IMR-90 (cell line): ENCODE results near the gene ZC2HC1B. TPM values are rescaled to one million over a fixed set of nuclear protein-coding genes. Genes with fewer than 3 reads are reported as not detected.

Experiments used
- ATAC-seq: fragments of 200-7000 bp; cut with Tn5 transposase; 2 replicates; pipeline ENCODE4 v1.9.1; 2020; ENCODE audit warnings: low read depth, mild to moderate bottlenecking, moderate library complexity
- BruUV-seq: library from RNA; stranded (reverse); fragments of 400-500 nt; replicated peaks from 2 replicates; lab custom pipeline; 2021; lab: Mats Ljungman, UMichigan
- CTCF ChIA-PET: fragments of 300-600 bp; formaldehyde crosslinking; extraction: SDS; loops from one replicate; lab custom pipeline; 2021; ENCODE audit warnings: antibody characterized with exemption; lab: Yijun Ruan, JAX
- POLR2A ChIA-PET: fragments of 300-600 bp; sonication (Branson Sonifier 250); formaldehyde crosslinking; loops from one replicate; lab custom pipeline; 2022; ENCODE audit warnings: antibody characterized with exemption; ENCODE audit not compliant: unreplicated experiment; lab: Charles Lee
- DNase-seq: peaks from one replicate; pipeline ENCODE4 v3.0.0; 2013
- H2AFZ ChIP-seq: replicated peaks from 2 replicates; pipeline ENCODE3; 2013; ENCODE audit warnings: low read length, mild to moderate bottlenecking; ENCODE audit not compliant: poor library complexity
- H2AK5ac ChIP-seq: 2 replicates; pipeline ENCODE4 v1.6.1; 2013; ENCODE audit warnings: low read depth, low read length, inconsistent platforms
- H2AK9ac ChIP-seq: replicated peaks from 2 replicates; pipeline ENCODE3; 2013; ENCODE audit warnings: mild to moderate bottlenecking, low read depth, low read length, moderate library complexity; ENCODE audit not compliant: poor library complexity
- H2BK120ac ChIP-seq: 2 replicates; pipeline ENCODE4 v1.6.1; 2013; ENCODE audit warnings: low read depth, low read length, inconsistent platforms
- H2BK15ac ChIP-seq: 3 replicates; pipeline ENCODE4 v1.6.1; 2013; ENCODE audit warnings: low read depth, low read length, inconsistent platforms
- H2BK20ac ChIP-seq: 2 replicates; pipeline ENCODE4 v1.6.1; 2013; ENCODE audit warnings: low read depth, mild to moderate bottlenecking, inconsistent platforms, low read length, moderate library complexity
- H2BK5ac ChIP-seq: 2 replicates; pipeline ENCODE4 v1.6.1; 2013; ENCODE audit warnings: mild to moderate bottlenecking, low read depth, low read length, inconsistent platforms; ENCODE audit not compliant: poor library complexity, severe bottlenecking
- H3K14ac ChIP-seq: replicated peaks from 2 replicates; pipeline ENCODE4 v1.6.1; 2013; ENCODE audit warnings: low read depth, low read length, inconsistent platforms
- H3K18ac ChIP-seq: 2 replicates; pipeline ENCODE4 v1.6.1; 2013; ENCODE audit warnings: low read depth, low read length, control low read depth
- H3K23ac ChIP-seq: 2 replicates; pipeline ENCODE4 v1.6.1; 2013; ENCODE audit warnings: low read depth, low read length, inconsistent platforms
- H3K27ac ChIP-seq: 2 replicates; pipeline ENCODE4 v1.5.1; 2013; ENCODE audit warnings: mild to moderate bottlenecking, control low read depth, low read length; ENCODE audit not compliant: insufficient read depth
- H3K27me3 ChIP-seq: 2 replicates; pipeline ENCODE4 v1.6.1; 2013; ENCODE audit warnings: low read length; ENCODE audit not compliant: control insufficient read depth, insufficient read depth
- H3K36me3 ChIP-seq: 2 replicates; pipeline ENCODE4 v1.6.1; 2013; ENCODE audit warnings: low read length, mixed read lengths; ENCODE audit not compliant: control insufficient read depth, insufficient read depth
- H3K4ac ChIP-seq: 2 replicates; pipeline ENCODE4 v1.6.1; 2013; ENCODE audit warnings: low read depth, low read length, inconsistent platforms
- H3K4me1 ChIP-seq: 2 replicates; pipeline ENCODE4 v1.6.1; 2013; ENCODE audit warnings: low read length, mixed read lengths; ENCODE audit not compliant: control insufficient read depth, insufficient read depth
- H3K4me2 ChIP-seq: 2 replicates; pipeline ENCODE4 v1.6.1; 2013; ENCODE audit warnings: low read depth, mild to moderate bottlenecking, control low read depth, low read length, moderate library complexity
- H3K4me3 ChIP-seq: 2 replicates; pipeline ENCODE4 v1.5.1; 2013; ENCODE audit warnings: low read depth, mild to moderate bottlenecking, control low read depth, low read length, moderate library complexity; ENCODE audit not compliant: insufficient read depth
- H3K56ac ChIP-seq: 2 replicates; pipeline ENCODE4 v1.6.1; 2013; ENCODE audit warnings: low read length, inconsistent platforms; ENCODE audit not compliant: insufficient read depth; ENCODE audit errors: extremely low read depth
- H3K79me1 ChIP-seq, 2 experiments: 2 replicates each; pipeline ENCODE4 v1.6.1; 2013; ENCODE audit warnings: low read length in 2 of 2, inconsistent platforms in 1 of 2, low read depth in 1 of 2
- H3K9ac ChIP-seq: 2 replicates; pipeline ENCODE4 v1.6.1; 2013; ENCODE audit warnings: low read depth, low read length, control low read depth
- H3K9me1 ChIP-seq: 2 replicates; pipeline ENCODE4 v1.6.1; 2013; ENCODE audit warnings: low read length, inconsistent platforms; ENCODE audit not compliant: insufficient read depth
- H3K9me3 ChIP-seq: 2 replicates; pipeline ENCODE4 v1.6.1; 2013; ENCODE audit warnings: low read length; ENCODE audit not compliant: control insufficient read depth, insufficient read depth
- H4K20me1 ChIP-seq: 2 replicates; pipeline ENCODE4 v1.6.1; 2013; ENCODE audit warnings: low read length, inconsistent platforms; ENCODE audit not compliant: insufficient read depth
- H4K5ac ChIP-seq: 2 replicates; pipeline ENCODE4 v1.6.1; 2013; ENCODE audit warnings: mild to moderate bottlenecking, low read depth, low read length, control low read depth
- H4K8ac ChIP-seq, 2 experiments: 2 replicates each; pipeline ENCODE4 v1.6.1; 2013; ENCODE audit warnings: low read depth in 2 of 2, low read length in 2 of 2, control low read depth in 1 of 2, inconsistent platforms in 1 of 2
- H4K91ac ChIP-seq: 2 replicates; pipeline ENCODE4 v1.6.1; 2013; ENCODE audit warnings: low read depth, low read length, inconsistent platforms; ENCODE audit not compliant: insufficient read depth
- CEBPB ChIP-seq: IDR thresholded peaks from 2 replicates; pipeline ENCODE4 v1.6.1; 2012; ENCODE audit warnings: low read depth, low read length, improper control_type of control experiment
- CHD1 ChIP-seq: IDR thresholded peaks from 2 replicates; pipeline ENCODE4 v1.6.1; 2012; ENCODE audit warnings: low read depth, low read length, improper control_type of control experiment
- POLR2A ChIP-seq: IDR thresholded peaks from 2 replicates; pipeline ENCODE4 v1.6.1; 2012; ENCODE audit warnings: mild to moderate bottlenecking, low read depth, low read length
- RFX5 ChIP-seq: IDR thresholded peaks from 2 replicates; pipeline ENCODE4 v1.8.0; 2012; ENCODE audit warnings: low read depth, mild to moderate bottlenecking, low read length, moderate library complexity
- WGBS, 2 experiments: methylation state at CpG; one replicate each; pipeline versions ENCODE4 v1.1.5 to v1.1.7; 2013; ENCODE audit warnings: missing lambda C conversion rate in 2 of 2; ENCODE audit not compliant: insufficient read length in 1 of 2; ENCODE audit errors: extremely low coverage in 2 of 2; 5-methylcytosine and 5-hydroxymethylcytosine counted together
- dilution Hi-C: fragments of 300-500 bp; cut with HindIII; formaldehyde crosslinking; loops from one replicate; pipeline ENCODE4 v1.14.3; 2018; ENCODE audit warnings: low sequenced_read_pairs; ENCODE audit not compliant: unreplicated experiment
- in situ Hi-C: fragments of 300-500 bp; cut with MboI; formaldehyde crosslinking; loops from 3 replicates; pipeline ENCODE4 v1.14.3; 2019; ENCODE audit warnings: low sequenced_read_pairs, inconsistent platforms, mixed read lengths
- intact Hi-C: fragments of 100-400 bp; cut with micrococcal nuclease; formaldehyde crosslinking; loops from 2 replicates; pipeline ENCODE4 v1.10.0; 2022
- polyA plus RNA-seq, 3 experiments: library from polyadenylated mRNA; depleted of rRNA; stranded (reverse); fragments of >200 nt; gene quantifications; 2 replicates each; pipeline ENCODE4 v1.2.3, GENCODE V29; 2012; ENCODE audit warnings: low replicate concordance in 1 of 3
- total RNA-seq: library from RNA; depleted of rRNA; stranded (reverse); fragments of >200 nt; gene quantifications from 2 replicates; pipeline ENCODE4 v1.2.3, GENCODE V29; 2012

The ZC2HC1B gene
- total and polyA plus RNA-seq, 2 of the 4 experiments (the other 2 are of a cell fraction): not detected

GRCh38 chr6:143859891-143860660 lies 4.2 kb upstream of the ZC2HC1B start:
- Histone ChIP-seq H3K56ac (no peak overlapping the region), H3K18ac (no peak overlapping the region), H3K4me2 (no peak overlapping the region), H3K23ac (no peak overlapping the region), H3K36me3 (peaks cover 26% of the 10 kb centered on the region), H3K9ac (no peak overlapping the region), H4K91ac (no peak overlapping the region), H2AFZ (no peak overlapping the region), H2BK15ac (no peak overlapping the region), H3K4me3 (no peak overlapping the region), H3K4ac (no peak overlapping the region), H3K27me3 (no peaks in the 10 kb centered on the region), H2AK5ac (no peak overlapping the region), H2BK5ac (no peak overlapping the region), H3K9me1 (0 out of 2 replicates have a peak, but pooled peaks cover under 1% of the 10 kb centered on the region), H3K27ac (no peak overlapping the region), H3K4me1 (no peaks in the 10 kb centered on the region), H3K79me1 (peaks cover 5 to 7% of the 10 kb centered on the region in 2 experiments; a peak in 2 of 4 replicates), H4K8ac (no peak overlapping the region), H4K5ac (no peak overlapping the region), H4K20me1 (0 out of 2 replicates have a peak, but pooled peaks cover 2% of the 10 kb centered on the region), H3K9me3 (no peaks in the 10 kb centered on the region), H2BK120ac (no peak overlapping the region), H3K14ac (no peak overlapping the region), H2AK9ac (no peak overlapping the region), H2BK20ac (no peak overlapping the region)
- dilution Hi-C loops (no loop called here), intact Hi-C loops (no loop called here), in situ Hi-C loops (no loop called here)
- CTCF ChIA-PET: interaction anchor here (0.7 to 1.0 kb wide), 3 partner anchors 285 to 1317 kb away, joined by 3 to 6 read pairs (median 6); no protein-coding TSS in a partner anchor
- POLR2A ChIA-PET: no interaction called here
- DNase-seq: peak; percentile 5
- TF ChIP-seq RFX5: no peak
- peak; percentile 11; the same call in 1 of the 2 replicates for TF ChIP-seq CEBPB
- TF ChIP-seq CHD1: no peak
- TF ChIP-seq POLR2A: no peak
- WGBS, 2 experiments: 100% methylated on average over 1 of the region's 3 CpGs; no CpG with 5 or more reads in 1 of the 2 experiments
- no TSS peak for BruUV-seq
- ATAC-seq: no peak
